Measurements from ENCODE around the gene MGAT4C. TPM values are rescaled to one million over a fixed set of nuclear protein-coding genes. Genes with fewer than 3 reads are reported as not detected.

The MGAT4C gene
- total and polyA plus RNA-seq, 2 donors (not counting 3 experiments of a cell fraction or from before 2014, with no cell fraction given), result not detected

DNA sequence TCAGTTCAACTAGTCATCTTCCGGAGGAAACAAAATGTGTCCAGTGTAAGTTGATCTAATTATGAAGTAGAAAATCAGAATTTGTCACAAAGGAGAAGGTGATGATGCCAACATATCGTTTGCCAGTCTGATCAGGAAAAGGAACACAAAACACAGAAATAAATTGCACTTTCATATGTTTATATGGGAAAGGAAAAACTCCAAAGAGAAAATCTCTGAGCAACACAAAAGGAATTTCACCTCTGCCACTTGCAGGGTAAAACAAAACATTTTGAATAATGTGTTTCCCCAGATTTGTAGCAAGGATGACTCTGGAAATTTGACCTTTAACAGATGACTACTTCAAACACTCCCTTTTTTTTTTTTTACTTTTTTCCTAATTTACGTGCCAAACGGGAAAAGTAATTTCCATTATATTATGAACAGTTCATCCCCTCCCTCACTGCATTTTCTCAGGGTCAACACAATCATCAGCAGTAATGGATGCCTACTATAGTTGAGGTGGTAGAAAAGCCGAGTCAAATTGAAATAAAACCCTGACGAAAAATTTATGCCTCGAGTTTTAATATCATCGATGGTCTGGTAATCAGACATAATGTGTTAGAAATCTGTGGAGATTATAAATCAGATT is 25.6 kb downstream of the MGAT4C start:
- Histone ChIP-seq H3K4me1 (ENCODE audit: control insufficient read depth, extremely low read depth, insufficient read depth, low read length) (peaks cover 32% of the 10 kb centered on the region), H3K9me3 (replicated peaks; ENCODE audit: control insufficient read depth, insufficient read depth, low read length) (no peaks in the 10 kb centered on the region), H3K79me2 (ENCODE audit: control insufficient read depth, insufficient read depth, low read length) (no peaks in the 10 kb centered on the region), H4K20me1 (replicated peaks; ENCODE audit: control insufficient read depth, extremely low read depth, insufficient read depth, low read length) (no peaks in the 10 kb centered on the region), H2AFZ (ENCODE audit: low read depth, low read length) (no peak overlapping the region), H3K9me1 (replicated peaks; ENCODE audit: control insufficient read depth, extremely low read depth, insufficient read depth, low read length) (no peaks in the 10 kb centered on the region), H3K36me3 (ENCODE audit: control insufficient read depth in 2 of 2, extremely low read depth in 1 of 2, insufficient read depth in 2 of 2, low read length in 2 of 2) (no peaks in the 10 kb centered on the region), H3K27me3 (ENCODE audit: control insufficient read depth in 2 of 2, insufficient read depth in 2 of 2, low read length in 2 of 2) (no peaks in the 10 kb centered on the region), H3K4me3 (replicated peaks in 1 of 3; ENCODE audit: insufficient read depth in 1 of 3, low read depth in 1 of 3, low read length in 3 of 3) (peak overlapping the region in 1 of 3 experiments; percentile 8), H3K4me2 (ENCODE audit: insufficient read depth, low read length) (peak overlapping the region; percentile 77), H3K9ac (replicated peaks; ENCODE audit: extremely low read depth, insufficient read depth, low read length) (peak overlapping the region; percentile 47), H3K27ac (ENCODE audit: insufficient read depth, low read depth, low read length) (peak overlapping the region; percentile 82)
- CTCF ChIA-PET, result interaction anchor here (1.3 to 1.7 kb wide), 2 partner anchors 27 to 684 kb away, joined by 4 read pairs; no protein-coding TSS in a partner anchor
- dilution Hi-C loops (cut with MboI; ENCODE audit: extremely low pct_ligation_motif_present, low sequenced_read_pairs), result no loop called here
- TF ChIP-seq, protein P1, sequence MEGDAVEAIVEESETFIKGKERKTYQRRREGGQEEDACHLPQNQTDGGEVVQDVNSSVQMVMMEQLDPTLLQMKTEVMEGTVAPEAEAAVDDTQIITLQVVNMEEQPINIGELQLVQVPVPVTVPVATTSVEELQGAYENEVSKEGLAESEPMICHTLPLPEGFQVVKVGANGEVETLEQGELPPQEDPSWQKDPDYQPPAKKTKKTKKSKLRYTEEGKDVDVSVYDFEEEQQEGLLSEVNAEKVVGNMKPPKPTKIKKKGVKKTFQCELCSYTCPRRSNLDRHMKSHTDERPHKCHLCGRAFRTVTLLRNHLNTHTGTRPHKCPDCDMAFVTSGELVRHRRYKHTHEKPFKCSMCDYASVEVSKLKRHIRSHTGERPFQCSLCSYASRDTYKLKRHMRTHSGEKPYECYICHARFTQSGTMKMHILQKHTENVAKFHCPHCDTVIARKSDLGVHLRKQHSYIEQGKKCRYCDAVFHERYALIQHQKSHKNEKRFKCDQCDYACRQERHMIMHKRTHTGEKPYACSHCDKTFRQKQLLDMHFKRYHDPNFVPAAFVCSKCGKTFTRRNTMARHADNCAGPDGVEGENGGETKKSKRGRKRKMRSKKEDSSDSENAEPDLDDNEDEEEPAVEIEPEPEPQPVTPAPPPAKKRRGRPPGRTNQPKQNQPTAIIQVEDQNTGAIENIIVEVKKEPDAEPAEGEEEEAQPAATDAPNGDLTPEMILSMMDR (IDR thresholded peaks at IDR 0.05; ENCODE audit: extremely low read depth in 1 of 2, insufficient read depth in 1 of 2, low read depth in 1 of 2, low read length in 2 of 2), result no peak
- TF ChIP-seq JUN (IDR thresholded peaks at IDR 0.05; ENCODE audit: borderline replicate concordance, insufficient read depth, insufficient read length, low read depth), result peak; percentile 88
- peak; percentile 57 for TF ChIP-seq POLR2AphosphoS5 (IDR thresholded peaks at IDR 0.05; ENCODE audit: insufficient read depth, low read depth, low read length)
- no peak for TF ChIP-seq EZH2 (IDR thresholded peaks at IDR 0.05; ENCODE audit: borderline replicate concordance, low read depth, low read length, severe bottlenecking)
- TF ChIP-seq GATA2 (IDR thresholded peaks at IDR 0.05; ENCODE audit: insufficient read depth, insufficient read length, low read depth, low read length), result peak; percentile 67
- no peak for TF ChIP-seq MYC (IDR thresholded peaks at IDR 0.05; ENCODE audit: low read depth, low read length)
- TF ChIP-seq FOS (IDR thresholded peaks at IDR 0.05; ENCODE audit: borderline replicate concordance, insufficient read depth, low read length), result peak; percentile 82
- TF ChIP-seq, protein P2, sequence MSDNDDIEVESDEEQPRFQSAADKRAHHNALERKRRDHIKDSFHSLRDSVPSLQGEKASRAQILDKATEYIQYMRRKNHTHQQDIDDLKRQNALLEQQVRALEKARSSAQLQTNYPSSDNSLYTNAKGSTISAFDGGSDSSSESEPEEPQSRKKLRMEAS (IDR thresholded peaks at IDR 0.05; ENCODE audit: insufficient read depth, insufficient read length), result no peak
- TF ChIP-seq POLR2A (IDR thresholded peaks at IDR 0.05; ENCODE audit: low read depth, low read length), result no peak
- POLR2A ChIA-PET, result no interaction called here
- FAIRE-seq (peak; percentile 71), DNase-seq (ENCODE audit: low read depth, low spot score) (peak; percentile 98)
- BruUV-seq (replicated peaks), result no TSS peak
- intact Hi-C loops (cut with micrococcal nuclease), result loop anchor here (1.0 to 10.0 kb wide), 11 partner anchors 36 to 1596 kb away; no protein-coding TSS in a partner anchor

Data from endothelial cell of umbilical vein (primary cell).